ENCODE results near the gene DNAJC4. TPM values are rescaled to one million over a fixed set of nuclear protein-coding genes. Genes with fewer than 3 reads are reported as not detected.
A peak's percentile ranks its signal among the peaks of the same experiment; 100 is the strongest.

The DNAJC4 gene
- total and polyA plus RNA-seq, 9 of the 15 experiments (the other 6 are each of a cell fraction or from before 2014, with no cell fraction given) = 4.0 to 32.6 (median 19.9) TPM

- 0 out of 2 replicates have a peak, but pooled peaks have one; percentile 12 for TF ChIP-seq PKNOX1 (IDR thresholded peaks at IDR 0.05)
- no peak for TF ChIP-seq ZNF780A (CRISPR knock-in tag; IDR thresholded peaks at IDR 0.05)
- no peak for TF ChIP-seq ZNF699 (CRISPR knock-in tag; IDR thresholded peaks at IDR 0.05; ENCODE audit: insufficient replicate concordance)
- TF ChIP-seq NFE2L1 (tag; IDR thresholded peaks at IDR 0.05; ENCODE audit: borderline replicate concordance, low read depth) = no peak
- no peak for TF ChIP-seq ZNF174 (CRISPR knock-in tag; IDR thresholded peaks at IDR 0.05)
- no peak for TF ChIP-seq RBBP5 (IDR thresholded peaks at IDR 0.05; ENCODE audit: borderline replicate concordance, insufficient read depth, low read length, poor library complexity, severe bottlenecking)
- TF ChIP-seq RBM25 (IDR thresholded peaks at IDR 0.05; ENCODE audit: low read depth, low read length, severe bottlenecking) = peak; percentile 93
- TF ChIP-seq SMARCA5 (IDR thresholded peaks at IDR 0.05) = peak; percentile 87
- no peak for TF ChIP-seq SOX6 (IDR thresholded peaks at IDR 0.05)
- no peak for TF ChIP-seq ZBTB7A (IDR thresholded peaks at IDR 0.05; ENCODE audit: borderline replicate concordance, control insufficient read depth, low read depth, low read length)
- TF ChIP-seq CREB5 (CRISPR knock-in tag; IDR thresholded peaks at IDR 0.05) = no peak
- no peak for TF ChIP-seq ELF1 (tag; IDR thresholded peaks at IDR 0.05)
- no peak for TF ChIP-seq ZNF77 (CRISPR knock-in tag; IDR thresholded peaks at IDR 0.05)
- TF ChIP-seq ATF6 (CRISPR knock-in tag; IDR thresholded peaks at IDR 0.05) = no peak
- no peak for TF ChIP-seq SMAD2 (IDR thresholded peaks at IDR 0.05; ENCODE audit: low read depth, low read length)
- TF ChIP-seq ETS1 (conservative IDR thresholded peaks at IDR 0.05; ENCODE audit: control insufficient read depth, low read depth, low read length) = no peak
- TF ChIP-seq POLR2G (IDR thresholded peaks at IDR 0.05; ENCODE audit: low read depth, low read length) = peak; percentile 41; the same call in 1 of the 2 replicates
- no peak for TF ChIP-seq CHD1 (IDR thresholded peaks at IDR 0.05; ENCODE audit: low read length)
- TF ChIP-seq CLOCK (CRISPR knock-in tag; IDR thresholded peaks at IDR 0.05; ENCODE audit: borderline replicate concordance) = no peak
These were observed 5.3 kb downstream of the DNAJC4 start (continued) for GRCh38 chr11:64235437-64236161.
